HG03565 (cell line): ENCODE results near the gene PIGC.
A peak's percentile ranks its signal among the peaks of the same experiment; 100 is the strongest.
"Not testable (repeated sequence)": the region's sequence is repeated elsewhere in the genome, so short reads cannot be mapped to it uniquely, and the experiment has no call there.

ENCODE experiments used
- ATAC-seq: cut with Tn5 transposase; IDR thresholded peaks from one replicate; pipeline ENCODE4 v1.9.1; 2021; ENCODE audit warnings: mild to moderate bottlenecking, moderate library complexity; ENCODE audit not compliant: unreplicated experiment

PIGC gene

DNA sequence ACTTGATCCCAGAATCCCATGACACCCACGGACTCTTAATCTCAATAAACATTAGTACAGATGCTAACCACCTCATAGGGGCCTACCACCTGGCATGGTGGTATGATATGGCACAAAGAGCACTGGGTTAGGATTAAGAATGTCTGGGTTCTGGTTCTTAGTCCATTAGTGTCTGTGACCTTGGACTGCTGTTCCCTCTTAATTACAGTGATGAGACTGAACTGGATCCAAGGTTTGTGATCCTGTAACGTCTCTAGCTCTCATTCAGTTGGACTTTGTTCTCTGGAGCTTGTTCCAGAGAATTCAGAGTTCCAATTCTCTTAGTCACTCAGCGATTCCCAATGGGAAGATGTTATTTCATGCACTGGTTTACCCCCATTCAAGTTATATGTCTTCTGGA lies 23.6 kb upstream of the PIGC start:
- no peak for ATAC-seq

GRCh38 chr1:172466795-172467407 lies 23.0 kb upstream of the PIGC start:
- ATAC-seq = no peak

- ATAC-seq = no peak
These were observed 21.7 kb upstream of the PIGC start for GRCh38 chr1:172465617-172466016.

- ATAC-seq = no peak
These were observed 17.0 kb upstream of the PIGC start for GRCh38 chr1:172460887-172461315.

DNA sequence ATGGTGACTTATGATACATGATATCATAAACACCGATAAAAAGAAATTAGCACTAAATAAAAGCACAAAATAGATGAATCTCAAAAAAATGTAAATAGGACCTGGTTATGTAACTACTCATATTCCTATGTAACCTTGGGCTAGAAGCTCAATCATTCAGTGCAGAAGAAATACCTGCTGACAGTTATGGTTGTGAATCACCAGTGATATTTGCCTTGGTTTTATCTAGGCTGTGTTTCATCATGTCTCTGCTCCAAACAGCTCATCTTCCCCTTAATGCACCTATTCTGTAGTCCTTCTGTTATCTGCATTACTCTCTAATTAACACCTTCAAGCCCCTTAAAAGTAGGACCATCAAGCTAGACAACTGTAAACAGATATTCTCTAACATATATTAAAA lies 16.3 kb upstream of the PIGC start:
- no peak for ATAC-seq

DNA sequence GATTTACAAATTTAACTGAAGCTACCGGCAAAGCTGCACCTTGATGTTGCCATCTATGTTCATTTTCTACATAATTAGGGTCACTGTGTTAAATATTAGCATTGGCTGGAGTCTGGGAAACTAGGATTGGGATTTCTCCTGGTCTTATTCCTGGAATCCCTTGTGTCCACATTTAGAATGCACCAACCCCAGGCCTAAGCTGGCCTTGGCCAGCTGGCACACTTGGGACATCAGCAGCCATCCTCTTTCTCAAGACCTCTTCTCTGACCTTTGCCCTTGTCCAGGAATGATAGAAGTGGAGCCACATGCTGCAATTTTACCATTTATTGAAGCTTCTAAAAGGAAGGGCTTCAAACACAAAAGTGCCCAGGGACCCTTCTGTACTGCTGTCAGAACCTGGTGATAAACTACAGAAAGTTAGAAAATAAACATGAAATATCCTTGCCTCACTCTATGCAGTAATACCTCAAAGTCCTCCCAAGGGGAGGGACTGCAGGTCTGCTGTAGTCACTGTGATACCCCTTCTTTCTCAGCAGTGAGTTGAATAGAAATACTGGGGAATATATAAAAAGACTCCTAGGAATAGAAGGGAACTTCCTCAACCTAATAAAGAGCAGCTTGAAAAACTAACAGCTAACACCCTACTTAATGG lies 13.7 kb upstream of the PIGC start:
- ATAC-seq = no peak

DNA sequence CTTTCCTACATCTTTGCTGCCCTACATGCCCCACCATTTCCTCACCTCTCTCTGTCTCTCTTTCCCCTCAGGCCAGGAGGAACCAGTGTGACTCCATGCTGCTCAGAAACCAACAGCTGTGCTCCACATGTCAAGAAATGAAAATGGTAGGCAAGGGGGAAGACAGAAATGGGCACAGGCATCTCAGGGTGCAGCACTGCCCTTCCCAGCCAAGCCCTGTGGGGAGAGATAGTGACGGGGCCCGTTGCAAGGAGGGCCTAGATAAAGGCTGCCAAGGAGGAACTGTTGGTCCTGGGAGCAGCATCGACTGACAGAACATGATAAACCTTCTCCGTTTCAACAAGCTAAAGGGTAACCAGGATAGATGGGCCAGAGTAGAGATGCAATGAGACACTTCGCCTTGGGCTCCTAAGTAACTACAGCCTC lies 12.5 kb upstream of the PIGC start:
- ATAC-seq = no peak

DNA sequence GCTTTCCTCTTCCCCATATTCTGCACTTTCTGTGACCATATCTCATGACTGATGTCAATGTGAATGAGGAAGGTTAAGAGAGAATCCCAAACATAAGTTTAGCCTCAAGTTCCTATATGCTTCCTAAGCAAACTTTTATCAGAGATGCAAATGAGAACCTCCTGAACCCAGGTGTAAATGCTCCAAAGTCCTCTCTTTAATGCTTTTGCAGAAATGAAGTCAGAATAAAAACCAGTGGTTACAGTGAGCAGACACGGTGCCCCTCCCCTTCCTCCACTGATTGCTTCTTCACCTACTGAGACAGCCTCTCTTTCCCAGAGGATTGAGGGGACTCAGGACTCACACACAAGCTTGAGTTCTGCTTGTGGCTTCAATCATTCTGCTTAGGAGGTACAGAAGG lies 11.6 kb upstream of the PIGC start:
- no peak for ATAC-seq

GRCh38 chr1:172453607-172454006 lies 9.7 kb upstream of the PIGC start:
- no peak for ATAC-seq

DNA sequence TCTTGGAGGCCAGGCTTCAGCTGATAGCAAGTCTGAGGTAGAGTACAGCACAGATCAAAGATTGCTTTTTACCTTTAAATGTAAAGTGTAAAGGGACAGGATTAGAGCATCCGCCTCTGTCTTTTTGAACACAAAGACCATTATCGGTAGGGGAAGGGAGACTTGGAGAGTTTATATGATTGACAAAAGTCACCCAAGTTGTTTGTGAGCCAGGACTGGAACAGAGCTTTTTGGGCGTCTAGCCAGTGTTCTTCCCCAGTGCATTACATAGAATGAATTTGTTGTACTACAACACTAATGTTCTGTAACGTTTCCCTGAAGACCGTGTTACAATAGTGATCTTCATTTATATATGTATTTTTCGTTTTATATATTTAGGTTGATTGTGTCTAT lies 9.3 kb upstream of the PIGC start:
- ATAC-seq = no peak

GRCh38 chr1:172452536-172453152 lies 8.8 kb upstream of the PIGC start:
- no peak for ATAC-seq

DNA sequence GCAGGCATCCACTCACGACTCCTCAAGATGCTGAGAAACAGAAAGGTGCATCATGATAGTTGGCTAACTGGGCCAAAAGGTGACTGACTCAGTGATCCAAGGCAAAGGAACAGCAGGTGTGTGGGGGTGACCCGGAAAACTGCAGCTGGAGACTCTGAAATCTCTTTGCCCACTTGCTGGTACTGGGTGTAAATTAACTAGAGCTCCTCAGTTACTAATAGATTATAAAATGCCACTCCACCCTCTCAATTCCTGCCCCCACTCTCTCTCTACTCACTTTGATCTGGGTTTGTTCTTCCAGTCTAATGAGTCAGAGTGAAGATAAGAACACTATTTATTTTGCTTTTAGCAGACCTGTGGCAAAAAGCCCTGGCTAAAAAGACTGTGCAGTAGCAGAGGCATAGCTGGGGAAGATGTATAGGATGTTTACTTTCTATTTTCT lies 7.2 kb upstream of the PIGC start:
- ATAC-seq = no peak

DNA sequence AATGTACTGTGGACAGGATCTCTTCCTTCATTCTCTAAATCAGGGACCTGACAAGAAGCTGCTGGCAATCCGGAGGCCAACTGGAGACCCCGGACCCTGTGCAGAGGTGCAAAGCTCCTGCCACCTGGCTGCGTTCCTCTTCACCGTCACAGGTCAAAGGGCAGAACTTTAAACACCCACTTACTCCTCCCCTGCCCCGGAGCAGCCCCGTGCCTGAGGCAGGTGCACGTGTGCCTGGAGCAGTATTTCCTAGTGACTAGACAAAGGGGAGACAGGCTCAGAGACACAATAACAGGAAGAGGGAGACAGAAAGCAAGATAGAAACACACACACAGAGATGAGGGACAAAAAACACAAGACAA lies 6.6 kb upstream of the PIGC start:
- no peak for ATAC-seq

DNA sequence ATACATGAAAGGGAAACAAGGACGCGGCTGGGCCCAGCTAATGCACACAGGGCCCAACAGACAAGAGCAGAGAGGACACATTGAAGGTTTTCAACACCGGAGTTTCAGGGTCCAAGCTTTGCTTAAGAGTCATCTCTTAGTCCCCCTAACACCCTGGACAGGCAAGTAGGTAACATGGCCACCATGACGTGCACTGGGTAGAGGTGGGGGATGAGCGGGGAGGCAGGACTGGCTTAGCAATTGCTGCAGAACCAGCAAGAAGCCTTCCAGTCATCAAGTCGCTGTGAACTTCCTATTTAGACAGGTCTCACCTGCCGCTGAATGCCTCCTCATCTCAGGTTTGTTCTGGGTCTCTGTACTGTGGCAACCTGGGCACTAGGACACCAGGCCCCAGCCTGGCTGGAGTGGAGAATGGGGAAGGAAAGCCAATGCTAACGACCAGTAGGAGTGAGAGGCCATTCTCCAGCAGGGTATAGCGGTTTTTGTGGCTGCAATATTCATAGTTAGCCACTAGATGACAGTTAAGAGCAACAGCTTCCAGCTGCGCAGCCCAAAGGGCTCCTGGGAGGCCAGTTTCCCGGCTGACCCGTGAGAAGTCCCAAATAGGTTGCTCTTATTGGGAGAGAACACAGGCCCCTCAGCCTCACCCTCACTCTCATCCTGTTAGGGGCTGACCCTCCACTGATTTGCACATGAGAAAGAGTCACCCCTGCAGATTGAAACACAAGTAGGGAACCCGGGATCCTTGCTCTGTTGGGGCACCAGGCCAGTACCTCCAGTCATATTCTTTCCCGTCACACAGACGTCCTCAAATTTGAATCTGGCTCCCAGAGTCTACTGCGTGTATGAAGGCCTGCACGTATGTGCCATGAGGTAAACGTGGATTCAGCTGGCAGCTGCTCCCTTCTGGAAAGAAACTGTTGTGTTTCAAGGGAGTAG lies 6.0 kb upstream of the PIGC start:
- ATAC-seq = peak; percentile 80

- ATAC-seq = no peak
These were observed 5.2 kb upstream of the PIGC start for GRCh38 chr1:172448995-172449584.

- no peak for ATAC-seq
These were observed 3.8 kb upstream of the PIGC start for GRCh38 chr1:172447641-172448040.

- ATAC-seq = no peak
These were observed 2.7 kb upstream of the PIGC start for GRCh38 chr1:172446547-172446946.

- ATAC-seq = no peak
These were observed 865 bp downstream of the PIGC start for GRCh38 chr1:172442843-172443565.

DNA sequence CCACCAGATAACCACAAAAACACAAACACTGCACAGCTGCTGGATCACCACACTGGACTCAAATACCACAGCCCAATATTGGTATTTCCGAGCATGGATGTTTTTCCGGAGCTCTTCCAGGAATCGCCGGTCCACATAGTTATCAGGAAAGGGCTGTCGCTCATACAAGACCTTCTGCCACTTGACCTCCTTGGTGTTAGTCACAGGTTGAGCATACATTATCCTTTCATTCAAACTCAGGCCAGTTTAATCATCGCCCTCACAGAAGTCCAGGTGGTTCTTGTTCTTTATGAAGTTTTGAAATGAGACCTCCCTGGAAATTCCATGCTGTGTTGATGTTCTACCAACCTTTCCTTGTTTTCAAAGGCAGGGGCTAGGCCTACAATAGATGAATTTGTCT lies 1.5 kb downstream of the PIGC start:
- no peak for ATAC-seq

GRCh38 chr1:172437183-172437582 lies 6.7 kb downstream of the PIGC start:
- ATAC-seq = not testable (repeated sequence)
